LNCAP (cell line): ENCODE data around the gene BEND6.
A peak's percentile ranks its signal among the peaks of the same experiment; 100 is the strongest.

Source experiments
- TF ChIP-seq, protein P1 (sequence below): fragments of 450-650 bp; IDR thresholded peaks from 2 replicates; pipeline ENCODE4 v1.5.1; 2017; ENCODE audit warnings: mild to moderate bottlenecking

BEND6 gene

DNA sequence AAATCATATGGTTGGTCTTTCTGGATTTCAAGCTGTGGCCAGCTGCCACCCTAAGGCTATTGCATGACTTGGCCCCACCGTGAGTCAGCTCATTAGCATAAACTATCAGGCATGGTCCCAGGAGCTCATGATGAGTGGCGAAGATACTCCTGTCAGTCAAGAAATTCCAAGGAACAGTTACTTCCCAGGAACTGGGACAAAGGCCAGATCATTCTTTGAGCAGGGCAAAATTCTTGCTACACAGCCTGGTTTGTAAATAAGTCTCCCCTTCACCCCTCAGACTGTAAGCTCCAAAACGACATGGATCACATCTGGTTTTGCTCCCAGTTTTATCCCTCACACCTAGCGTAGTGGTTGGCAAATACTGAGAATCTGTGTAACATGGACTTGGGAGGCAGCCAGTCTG is 58.6 kb downstream of the BEND6 start:
- TF ChIP-seq, protein P1, sequence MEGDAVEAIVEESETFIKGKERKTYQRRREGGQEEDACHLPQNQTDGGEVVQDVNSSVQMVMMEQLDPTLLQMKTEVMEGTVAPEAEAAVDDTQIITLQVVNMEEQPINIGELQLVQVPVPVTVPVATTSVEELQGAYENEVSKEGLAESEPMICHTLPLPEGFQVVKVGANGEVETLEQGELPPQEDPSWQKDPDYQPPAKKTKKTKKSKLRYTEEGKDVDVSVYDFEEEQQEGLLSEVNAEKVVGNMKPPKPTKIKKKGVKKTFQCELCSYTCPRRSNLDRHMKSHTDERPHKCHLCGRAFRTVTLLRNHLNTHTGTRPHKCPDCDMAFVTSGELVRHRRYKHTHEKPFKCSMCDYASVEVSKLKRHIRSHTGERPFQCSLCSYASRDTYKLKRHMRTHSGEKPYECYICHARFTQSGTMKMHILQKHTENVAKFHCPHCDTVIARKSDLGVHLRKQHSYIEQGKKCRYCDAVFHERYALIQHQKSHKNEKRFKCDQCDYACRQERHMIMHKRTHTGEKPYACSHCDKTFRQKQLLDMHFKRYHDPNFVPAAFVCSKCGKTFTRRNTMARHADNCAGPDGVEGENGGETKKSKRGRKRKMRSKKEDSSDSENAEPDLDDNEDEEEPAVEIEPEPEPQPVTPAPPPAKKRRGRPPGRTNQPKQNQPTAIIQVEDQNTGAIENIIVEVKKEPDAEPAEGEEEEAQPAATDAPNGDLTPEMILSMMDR = no peak

DNA sequence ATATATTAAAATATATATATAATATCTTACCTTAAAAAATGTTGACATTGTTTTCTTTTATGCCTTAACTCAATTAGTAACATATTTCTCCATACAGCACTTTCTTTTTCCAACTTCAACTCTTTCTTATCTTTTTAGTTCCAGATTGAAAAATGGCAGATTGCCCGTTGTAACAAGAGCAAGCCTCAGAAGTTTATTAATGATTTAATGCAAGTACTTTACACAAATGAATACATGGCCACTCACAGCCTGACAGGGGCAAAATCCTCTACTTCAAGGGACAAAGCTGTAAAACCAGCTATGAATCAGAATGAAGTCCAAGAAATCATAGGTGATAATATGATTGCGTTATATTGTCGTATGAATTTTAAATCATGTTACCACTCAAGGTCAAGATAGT is 62.2 kb downstream of the BEND6 start:
- TF ChIP-seq, protein P1 = no peak

DNA sequence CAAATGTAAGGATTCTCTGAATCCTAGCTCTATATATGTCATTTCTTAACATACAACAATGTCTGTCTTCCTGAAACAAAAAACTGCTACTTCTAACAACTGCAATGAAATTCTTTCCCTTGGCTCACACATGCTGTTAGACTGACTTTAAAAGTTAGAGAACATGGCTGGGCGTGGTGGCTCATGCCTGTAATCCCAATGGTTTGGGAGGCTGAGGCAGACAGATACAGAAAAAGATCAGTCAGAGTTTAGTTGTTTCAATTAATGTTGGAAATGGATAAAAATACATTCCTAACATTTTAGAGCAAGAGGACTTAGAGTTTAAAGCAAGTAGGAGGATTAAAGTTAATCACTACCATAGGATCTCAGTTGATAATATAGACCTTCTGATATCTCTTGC is 62.9 kb downstream of the BEND6 start:
- TF ChIP-seq, protein P1 = no peak

DNA sequence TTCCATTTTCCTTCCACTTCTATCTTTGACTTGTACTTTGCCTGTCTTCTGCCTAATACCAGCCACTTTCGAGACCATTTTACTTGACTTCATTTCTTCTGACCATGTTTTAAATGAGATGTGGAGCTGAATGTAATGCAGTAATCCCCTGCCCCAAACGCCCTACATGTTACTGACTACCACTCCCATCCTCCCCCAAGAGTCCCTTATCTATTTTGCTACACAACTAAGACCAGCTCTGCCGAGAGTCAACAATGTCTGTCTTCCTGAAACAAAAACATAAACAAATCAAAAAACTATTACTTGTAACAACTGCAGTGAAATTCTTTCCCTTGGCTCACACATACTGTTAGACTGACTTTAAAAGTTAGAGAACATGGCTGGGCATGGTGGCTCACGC is 64.5 kb downstream of the BEND6 start:
- TF ChIP-seq, protein P1 = no peak

DNA sequence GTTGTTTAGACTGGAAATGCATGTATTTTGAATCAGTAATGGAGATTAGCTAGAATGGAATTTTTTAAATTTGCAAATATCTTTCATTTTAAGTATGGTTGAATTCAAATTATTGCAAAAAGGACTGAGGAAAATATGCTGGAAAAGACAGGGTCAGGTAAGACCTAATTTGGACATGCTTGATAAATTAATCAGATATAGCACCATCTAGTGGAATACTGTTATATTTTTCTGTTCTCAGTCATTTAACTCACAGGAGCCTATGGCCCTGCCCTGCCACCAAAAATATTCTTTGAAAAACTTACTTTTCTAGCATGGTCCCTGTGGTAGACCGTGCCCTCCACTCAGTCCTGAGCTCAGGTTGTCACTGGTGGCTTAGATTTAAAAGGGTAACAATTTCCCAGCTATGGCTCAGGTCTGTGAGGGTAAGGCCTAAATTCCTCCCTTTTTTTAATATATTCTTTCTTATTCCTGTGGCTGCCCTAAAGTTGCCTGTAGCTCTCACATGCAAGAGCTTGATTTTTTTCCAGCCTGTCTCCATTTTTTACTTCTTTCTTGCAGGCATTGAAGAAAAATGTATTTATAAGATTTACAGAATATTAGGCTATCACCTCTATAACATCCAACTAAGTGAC is 66.3 kb downstream of the BEND6 start:
- TF ChIP-seq, protein P1 = peak; percentile 52

DNA sequence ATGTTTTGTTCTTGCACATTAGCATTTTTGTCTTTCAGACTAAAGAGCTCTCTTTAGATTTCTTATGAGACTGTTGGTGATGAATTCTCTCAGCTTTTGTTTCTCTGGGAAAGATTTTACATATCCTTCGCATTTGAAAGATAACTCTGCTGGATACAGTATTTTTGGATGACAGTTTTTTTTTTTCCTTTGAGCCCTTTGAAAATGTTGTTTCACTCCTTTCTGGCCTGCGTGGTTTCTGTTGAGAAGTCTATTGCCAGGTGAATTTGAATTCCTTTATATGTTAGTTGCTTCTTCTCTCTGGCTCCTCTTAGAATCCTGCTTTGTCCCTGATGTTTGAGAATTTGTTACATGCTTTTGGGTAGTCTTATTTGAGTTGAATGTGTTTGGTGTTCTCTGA is 69.4 kb downstream of the BEND6 start:
- TF ChIP-seq, protein P1 = no peak

DNA sequence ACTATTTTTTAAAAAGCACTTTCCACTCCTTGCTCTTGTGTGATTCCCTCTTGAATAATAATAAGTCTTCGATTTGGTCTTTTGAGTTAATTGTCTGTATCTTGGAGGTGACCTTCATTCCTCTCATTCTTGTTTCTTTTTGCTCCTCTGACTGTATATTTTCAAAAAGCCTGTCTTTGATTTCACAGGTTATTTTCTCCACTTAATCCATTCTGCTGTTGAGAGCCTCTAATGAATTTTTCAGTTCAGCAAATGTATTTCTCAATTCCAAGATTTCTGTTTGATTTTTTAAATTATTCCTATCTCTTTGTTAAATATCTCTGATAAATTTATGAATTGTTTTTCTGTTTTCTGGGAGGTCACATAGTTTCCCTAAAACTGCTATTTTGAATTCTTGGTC is 69.9 kb downstream of the BEND6 start:
- TF ChIP-seq, protein P1 = no peak

DNA sequence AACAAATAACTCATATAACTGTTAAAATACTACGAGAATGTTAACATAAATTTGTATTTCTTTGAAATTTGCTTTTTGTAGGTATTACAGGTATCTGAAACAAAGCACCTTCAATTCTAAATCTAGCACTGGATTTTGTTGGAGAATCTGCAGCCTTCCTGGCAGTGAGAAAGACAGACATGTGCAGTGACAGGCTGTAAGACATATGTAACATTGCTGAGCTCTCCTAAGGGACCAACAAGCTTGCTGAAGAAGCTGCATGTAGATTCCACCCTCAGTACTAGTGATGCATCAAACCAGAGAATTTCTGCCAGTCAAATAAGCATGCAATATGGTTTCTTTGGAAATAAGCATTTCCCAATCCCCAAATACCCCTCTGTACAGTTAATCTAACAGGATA is 71.1 kb downstream of the BEND6 start:
- TF ChIP-seq, protein P1 = no peak
